ENCODE data around the gene MFAP2. TPM values are rescaled to one million over a fixed set of nuclear protein-coding genes. Genes with fewer than 3 reads are reported as not detected.
A peak's percentile ranks its signal among the peaks of the same experiment; 100 is the strongest.

Gene MFAP2
- total and polyA plus RNA-seq, 2 of the 8 experiments (the other 6 are each of a cell fraction or from before 2014, with no cell fraction given): 172 to 326 TPM

GRCh38 chr1:16938351-16939321, 41.8 kb downstream of the MFAP2 start:
- H4K20me1 ChIP-seq (replicated peaks in 1 of 2; ENCODE audit: control insufficient read depth in 1 of 2, insufficient read depth in 2 of 2, low read length in 2 of 2): no peaks in the 10 kb centered on the region
- no peaks in the 10 kb centered on the region for H3K79me2 ChIP-seq (ENCODE audit: control insufficient read depth in 1 of 2, insufficient read depth in 2 of 2, low read length in 2 of 2)
- H3K4me1 ChIP-seq (replicated peaks in 1 of 4; ENCODE audit: control insufficient read depth in 3 of 4, insufficient read depth in 4 of 4, low read length in 3 of 4): peaks cover 0 to 9% (median 5%) of the 10 kb centered on the region in 4 experiments; a peak in 6 of 7 replicates
- no peaks in the 10 kb centered on the region for H3K23me2 ChIP-seq (ENCODE audit: low read depth, low read length)
- no peak overlapping the region for H2AK5ac ChIP-seq (ENCODE audit: low read depth, low read length)
- no peak overlapping the region for H3K18ac ChIP-seq (ENCODE audit: extremely low read depth, low read length)
- H3K56ac ChIP-seq (replicated peaks; ENCODE audit: insufficient read length, low read depth, low read length): no peak overlapping the region
- H4K5ac ChIP-seq (ENCODE audit: insufficient read length, low read depth, low read length): peak overlapping the region; percentile 52
- no peak overlapping the region for H3K14ac ChIP-seq (ENCODE audit: insufficient read length)
- no peaks in the 10 kb centered on the region for H3K27me3 ChIP-seq (replicated peaks in 1 of 4; ENCODE audit: control insufficient read depth in 3 of 4, extremely low read depth in 1 of 4, insufficient read depth in 3 of 4, low read length in 3 of 4)
- H4K8ac ChIP-seq (ENCODE audit: extremely low read depth, insufficient read depth, low read length): no peak overlapping the region; the same call in 1 of the 2 replicates
- no peak for FAIRE-seq
- WGBS, 2 experiments (ENCODE audit: extremely low coverage in 1 of 2, insufficient coverage in 1 of 2, insufficient read length in 1 of 2, insufficient replicate concordance in 2 of 2, low coverage in 1 of 2, low lambda C conversion rate in 2 of 2, missing lambda C conversion rate in 1 of 2): 33% methylated on average over 40 of the region's 51 CpGs; no CpG with 5 or more reads in 1 of the 2 experiments
- peak in 1 of 2 experiments; percentile 73 for DNase-seq (ENCODE audit: low read depth in 1 of 2, low spot score in 2 of 2)
- H2BK5ac ChIP-seq (ENCODE audit: low read depth, low read length): peak overlapping the region; percentile 60; the same call in 1 of the 2 replicates
- no peak overlapping the region for H2BK12ac ChIP-seq (ENCODE audit: low read depth, low read length)
- ChIA-PET POLR2A (ENCODE audit: partially characterized antibody) (interaction anchor here (0.8 to 1.4 kb wide), 4 partner anchors 22 to 326 kb away, joined by 3 to 4 read pairs (median 3); no protein-coding TSS in a partner anchor), CTCF (ENCODE audit: partially characterized antibody) (interaction anchor here (0.7 to 4.2 kb wide), 13 partner anchors 9 to 318 kb away, joined by 3 to 22 read pairs (median 5); no protein-coding TSS in a partner anchor)
- peak overlapping the region in 2 of 4 experiments; percentile 12 to 52; a peak in 4 of 8 replicates for H3K4me3 ChIP-seq (ENCODE audit: extremely low read depth in 1 of 4, insufficient read depth in 2 of 4, low read depth in 3 of 4, low read length in 4 of 4)
- no peak overlapping the region for H2BK120ac ChIP-seq (replicated peaks; ENCODE audit: low read depth, low read length)
- H3K79me1 ChIP-seq (ENCODE audit: low read depth, low read length): no peaks in the 10 kb centered on the region
- no peak overlapping the region for H2AFZ ChIP-seq (ENCODE audit: low read length)
- H3K23ac ChIP-seq (ENCODE audit: insufficient read length): no peak overlapping the region
- H3K4me2 ChIP-seq (ENCODE audit: insufficient read depth in 1 of 2, low read depth in 2 of 2, low read length in 2 of 2): peak overlapping the region; percentile 59 to 63
- H3K4ac ChIP-seq (replicated peaks; ENCODE audit: insufficient read length, low read depth, low read length): no peak overlapping the region
- H3K9me3 ChIP-seq (ENCODE audit: insufficient read depth in 2 of 2, low read depth in 1 of 2, low read length in 1 of 2): no peaks in the 10 kb centered on the region
- no peak overlapping the region for H3K27ac ChIP-seq (ENCODE audit: low read depth, low read length)
- H2BK20ac ChIP-seq (ENCODE audit: low read length): no peak overlapping the region
- no peak overlapping the region for H2BK15ac ChIP-seq (ENCODE audit: low read length)
- peak overlapping the region in 2 of 4 experiments; percentile 13 to 37; a peak in 1 of 7 replicates for H3K9ac ChIP-seq (replicated peaks in 1 of 4; ENCODE audit: extremely low read depth in 1 of 4, low read depth in 3 of 4, low read length in 3 of 4)
- no peak overlapping the region for H4K91ac ChIP-seq (replicated peaks; ENCODE audit: insufficient read length, low read length)
- TF ChIP-seq SIRT6 (IDR thresholded peaks at IDR 0.05; ENCODE audit: low read length): no peak
- no peak for TF ChIP-seq MAX (IDR thresholded peaks at IDR 0.05)
- TF ChIP-seq HDAC6 (IDR thresholded peaks at IDR 0.05; ENCODE audit: low read depth, low read length): no peak
- TF ChIP-seq BCL11A (IDR thresholded peaks at IDR 0.05; ENCODE audit: low read depth in 2 of 2, low read length in 2 of 2): no peak
- TF ChIP-seq POLR2AphosphoS5 (IDR thresholded peaks at IDR 0.05; ENCODE audit: low read depth, low read length): 0 out of 2 replicates have a peak, but pooled peaks have one; percentile 29
- no peak for TF ChIP-seq TCF12 (IDR thresholded peaks at IDR 0.05; ENCODE audit: low read depth, low read length)
- no peak for TF ChIP-seq TBP (IDR thresholded peaks at IDR 0.05; ENCODE audit: low read depth, low read length)
- peak; percentile 29; the same call in 1 of the 2 replicates for TF ChIP-seq KDM1A (IDR thresholded peaks at IDR 0.05; ENCODE audit: borderline replicate concordance, low read length)
- no peak for TF ChIP-seq CHD1 (IDR thresholded peaks at IDR 0.05; ENCODE audit: low read depth, low read length)
- no peak for TF ChIP-seq NANOG (IDR thresholded peaks at IDR 0.05; ENCODE audit: insufficient read depth, low read depth, low read length, poor library complexity, severe bottlenecking)
- peaks cover 2 to 31% (median 15%) of the 10 kb centered on the region in 4 experiments; a peak in 6 of 8 replicates for H3K36me3 ChIP-seq (ENCODE audit: control insufficient read depth in 2 of 4, insufficient read depth in 4 of 4, low read length in 3 of 4)
